ENCODE results near the gene PRPF38B. TPM values are rescaled to one million over a fixed set of nuclear protein-coding genes. Genes with fewer than 3 reads are reported as not detected.
A peak's percentile ranks its signal among the peaks of the same experiment; 100 is the strongest.
"Not testable (repeated sequence)": the region's sequence is repeated elsewhere in the genome, so short reads cannot be mapped to it uniquely, and the experiment has no call there.

The PRPF38B gene
- total RNA-seq, 2 donors from 2014 or later: 28.3 to 29.3 TPM

- Histone ChIP-seq H3K4me1 (peaks cover 3% of the 10 kb centered on the region), H3K36me3 (replicated peaks in 1 of 2; ENCODE audit: insufficient read depth in 1 of 2, low read depth in 2 of 2) (no peaks in the 10 kb centered on the region), H3K27ac (no peak overlapping the region), H3K9me3 (no peaks in the 10 kb centered on the region), H3K4me3 (no peak overlapping the region), H3K27me3 (no peaks in the 10 kb centered on the region)
- DNase-seq: no peak
- 70 to 76% methylated on average over 10 of the region's 10 CpGs for WGBS, 2 donors
- TF ChIP-seq CTCF (IDR thresholded peaks at IDR 0.05) (no peak), POLR2A (IDR thresholded peaks at IDR 0.05) (no peak)
- intact Hi-C loops (cut with DNase I): no loop called here
- ATAC-seq: no peak
Observed at GRCh38 chr1:108679586-108680213, 12.4 kb upstream of the PRPF38B start.

GRCh38 chr1:108681701-108682100 is 10.4 kb upstream of the PRPF38B start:
- H3K4me1 ChIP-seq; H3K36me3 ChIP-seq (replicated peaks in 1 of 2; ENCODE audit: insufficient read depth in 1 of 2, low read depth in 2 of 2); H3K27me3 ChIP-seq; DNase-seq; intact Hi-C loops (cut with DNase I); H3K9me3 ChIP-seq; H3K4me3 ChIP-seq; ATAC-seq: not testable (repeated sequence)
- peak overlapping the region in 2 of 4 donors; percentile 21 to 34 for H3K27ac ChIP-seq
- 38 to 43% methylated on average over 4 of the region's 4 CpGs for WGBS, 2 donors

- DNase-seq (no peak), ATAC-seq (no peak)
- WGBS, 2 donors: 71 to 74% methylated on average over 1 of the region's 1 CpG
- TF ChIP-seq POLR2A (IDR thresholded peaks at IDR 0.05) (no peak), CTCF (IDR thresholded peaks at IDR 0.05) (no peak)
- Histone ChIP-seq H3K4me3 (no peak overlapping the region), H3K4me1 (peaks cover 8% of the 10 kb centered on the region), H3K9me3 (no peaks in the 10 kb centered on the region), H3K27ac (no peak overlapping the region), H3K36me3 (replicated peaks in 1 of 2; ENCODE audit: insufficient read depth in 1 of 2, low read depth in 2 of 2) (no peaks in the 10 kb centered on the region), H3K27me3 (no peaks in the 10 kb centered on the region)
- intact Hi-C loops (cut with DNase I): no loop called here
Observed at GRCh38 chr1:108685529-108685928, 6.6 kb upstream of the PRPF38B start.

DNA sequence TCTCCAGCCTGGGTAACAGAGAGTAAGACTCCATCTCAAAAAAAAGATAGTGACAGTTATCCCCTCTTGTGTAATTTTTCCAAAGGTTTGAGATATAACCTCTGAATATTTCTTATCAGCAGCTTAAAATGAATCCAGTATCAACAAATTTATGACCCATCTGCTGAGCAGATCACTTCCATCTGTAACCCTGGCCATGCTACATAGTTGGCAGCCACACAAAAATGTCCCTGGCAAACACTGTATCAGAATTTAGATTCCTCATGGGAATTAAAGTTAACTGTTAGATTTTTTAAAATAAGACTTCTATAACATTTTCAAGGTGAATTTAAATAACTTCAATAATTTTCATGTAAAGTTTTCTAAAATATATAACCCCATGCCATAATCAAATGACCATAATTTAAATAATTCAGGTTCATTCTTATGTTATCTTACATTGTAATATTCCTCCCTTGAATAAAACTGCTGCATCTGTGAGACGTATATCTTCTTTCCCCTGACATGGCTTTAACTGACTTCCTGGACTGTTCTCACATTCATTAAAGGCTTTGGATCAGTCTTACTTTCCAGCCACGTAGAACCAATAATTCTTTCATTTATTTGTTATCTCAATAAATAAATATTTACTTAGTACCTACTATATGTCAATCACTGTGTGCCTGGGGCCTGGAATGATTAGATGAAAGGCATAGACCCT is 5.3 kb upstream of the PRPF38B start:
- no peak for DNase-seq
- Histone ChIP-seq H3K27me3 (no peaks in the 10 kb centered on the region), H3K27ac (no peak overlapping the region), H3K36me3 (replicated peaks in 1 of 2; ENCODE audit: insufficient read depth in 1 of 2, low read depth in 2 of 2) (no peaks in the 10 kb centered on the region), H3K9me3 (no peaks in the 10 kb centered on the region), H3K4me1 (peaks cover 15% of the 10 kb centered on the region), H3K4me3 (no peak overlapping the region)
- ATAC-seq: no peak
- intact Hi-C loops (cut with DNase I): no loop called here
- TF ChIP-seq CTCF (IDR thresholded peaks at IDR 0.05) (no peak), POLR2A (IDR thresholded peaks at IDR 0.05) (no peak)
- WGBS, 2 donors: 24 to 28% methylated on average over 2 of the region's 2 CpGs

DNA sequence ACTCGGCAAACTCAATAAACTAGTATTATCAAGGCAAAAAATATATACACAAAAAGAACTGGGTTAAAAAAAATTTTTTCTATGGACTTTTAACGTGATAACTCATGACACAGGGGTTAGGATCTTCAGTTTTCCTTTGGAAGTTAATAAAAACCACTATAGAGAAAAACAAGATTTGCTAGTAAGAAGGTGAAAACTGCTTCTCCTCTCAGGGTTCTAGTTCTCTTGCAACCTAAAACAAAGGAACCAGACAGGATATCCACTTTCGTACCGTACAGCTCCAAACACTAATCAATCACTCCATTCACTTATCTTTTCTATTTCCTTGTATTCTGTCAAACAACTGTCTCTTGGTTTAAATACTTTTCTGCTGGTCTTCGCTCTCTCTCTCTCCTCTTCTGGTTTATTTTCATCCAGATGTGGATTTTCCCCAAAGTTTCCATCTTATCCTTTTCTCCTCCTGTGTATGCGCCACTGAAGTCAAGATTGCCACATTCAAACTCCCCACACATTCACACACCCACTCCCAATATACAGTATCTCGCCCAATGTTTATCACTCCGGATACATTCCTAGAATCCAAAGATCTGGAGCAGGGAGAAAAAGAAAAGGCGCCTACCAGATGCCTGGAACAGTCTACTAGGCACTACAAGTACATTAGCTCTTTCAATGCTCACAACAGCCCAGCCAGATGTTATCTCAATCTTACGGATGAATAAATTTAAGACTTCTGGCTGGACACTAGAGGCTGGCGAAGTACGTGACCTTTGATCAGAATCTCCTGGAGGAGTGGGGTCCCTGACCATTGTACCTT is 775 bp upstream of the PRPF38B start:
- 13 to 18% methylated on average over 12 of the region's 12 CpGs for WGBS, 2 donors

More for the DNA sequence above, 775 bp upstream of the PRPF38B start:
- Histone ChIP-seq H3K9me3 (no peaks in the 10 kb centered on the region), H3K27me3 (no peaks in the 10 kb centered on the region), H3K4me3 (peak overlapping the region; percentile 65 to 96), H3K36me3 (replicated peaks in 1 of 2; ENCODE audit: insufficient read depth in 1 of 2, low read depth in 2 of 2) (peaks cover 0 to 4% of the 10 kb centered on the region in 2 donors), H3K27ac (peak overlapping the region; percentile 93 to 99 (median 98)), H3K4me1 (peaks cover 25% of the 10 kb centered on the region)
- TF ChIP-seq CTCF (IDR thresholded peaks at IDR 0.05) (no peak), POLR2A (IDR thresholded peaks at IDR 0.05) (no peak)
- DNase-seq (no peak), ATAC-seq (peak; percentile 2)
- intact Hi-C loops (cut with DNase I): no loop called here

Data from body of pancreas (tissue), 4 donors.